ENCODE data around the gene PER2. TPM values are rescaled to one million over a fixed set of nuclear protein-coding genes. Genes with fewer than 3 reads are reported as not detected.
A peak's percentile ranks its signal among the peaks of the same experiment; 100 is the strongest.
"Not testable (repeated sequence)": the region's sequence is repeated elsewhere in the genome, so short reads cannot be mapped to it uniquely, and the experiment has no call there.

PER2 gene, protein sequence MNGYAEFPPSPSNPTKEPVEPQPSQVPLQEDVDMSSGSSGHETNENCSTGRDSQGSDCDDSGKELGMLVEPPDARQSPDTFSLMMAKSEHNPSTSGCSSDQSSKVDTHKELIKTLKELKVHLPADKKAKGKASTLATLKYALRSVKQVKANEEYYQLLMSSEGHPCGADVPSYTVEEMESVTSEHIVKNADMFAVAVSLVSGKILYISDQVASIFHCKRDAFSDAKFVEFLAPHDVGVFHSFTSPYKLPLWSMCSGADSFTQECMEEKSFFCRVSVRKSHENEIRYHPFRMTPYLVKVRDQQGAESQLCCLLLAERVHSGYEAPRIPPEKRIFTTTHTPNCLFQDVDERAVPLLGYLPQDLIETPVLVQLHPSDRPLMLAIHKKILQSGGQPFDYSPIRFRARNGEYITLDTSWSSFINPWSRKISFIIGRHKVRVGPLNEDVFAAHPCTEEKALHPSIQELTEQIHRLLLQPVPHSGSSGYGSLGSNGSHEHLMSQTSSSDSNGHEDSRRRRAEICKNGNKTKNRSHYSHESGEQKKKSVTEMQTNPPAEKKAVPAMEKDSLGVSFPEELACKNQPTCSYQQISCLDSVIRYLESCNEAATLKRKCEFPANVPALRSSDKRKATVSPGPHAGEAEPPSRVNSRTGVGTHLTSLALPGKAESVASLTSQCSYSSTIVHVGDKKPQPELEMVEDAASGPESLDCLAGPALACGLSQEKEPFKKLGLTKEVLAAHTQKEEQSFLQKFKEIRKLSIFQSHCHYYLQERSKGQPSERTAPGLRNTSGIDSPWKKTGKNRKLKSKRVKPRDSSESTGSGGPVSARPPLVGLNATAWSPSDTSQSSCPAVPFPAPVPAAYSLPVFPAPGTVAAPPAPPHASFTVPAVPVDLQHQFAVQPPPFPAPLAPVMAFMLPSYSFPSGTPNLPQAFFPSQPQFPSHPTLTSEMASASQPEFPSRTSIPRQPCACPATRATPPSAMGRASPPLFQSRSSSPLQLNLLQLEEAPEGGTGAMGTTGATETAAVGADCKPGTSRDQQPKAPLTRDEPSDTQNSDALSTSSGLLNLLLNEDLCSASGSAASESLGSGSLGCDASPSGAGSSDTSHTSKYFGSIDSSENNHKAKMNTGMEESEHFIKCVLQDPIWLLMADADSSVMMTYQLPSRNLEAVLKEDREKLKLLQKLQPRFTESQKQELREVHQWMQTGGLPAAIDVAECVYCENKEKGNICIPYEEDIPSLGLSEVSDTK (N-terminal part only)
- polyA plus RNA-seq (ENCODE audit: insufficient read depth in 1 of 5, insufficient read length in 5 of 5, low replicate concordance in 1 of 5), result 1 to 10 TPM; 6.4 to 9.4 (median 8.3) TPM
- long read RNA-seq, donor 1, result 0 reads
- long read RNA-seq, donor 2, result 0 reads
- long read RNA-seq, donor 3, result 0 reads
- long read RNA-seq, donor 4, result 0 reads
- long read RNA-seq, donor 5, result 0 reads
- long read RNA-seq, donor 6, result 0 reads
- long read RNA-seq, donor 7, result 0 reads
- long read RNA-seq, donor 8, result 0 reads

GRCh38 chr2:238287737-238288649 is at the start of gene PER2:
PER2 (minus strand) TSS chr2:238288610; CDS start chr2:238277936, 10,674 bp downstream.
- peak; percentile 61 to 78 for DNase-seq

GRCh38 chr2:238337846-238338245 is 49.4 kb upstream of the PER2 start:
- no peak for DNase-seq

- no peak for DNase-seq
These were observed 48.5 kb upstream of the PER2 start for GRCh38 chr2:238336793-238337444.

- no peak for DNase-seq
These were observed 47.7 kb upstream of the PER2 start for GRCh38 chr2:238336151-238336550.

GRCh38 chr2:238335591-238335990 is 47.2 kb upstream of the PER2 start:
- DNase-seq, result not testable (repeated sequence)

- no peak for DNase-seq
These were observed 46.5 kb upstream of the PER2 start for GRCh38 chr2:238334885-238335284.

DNA sequence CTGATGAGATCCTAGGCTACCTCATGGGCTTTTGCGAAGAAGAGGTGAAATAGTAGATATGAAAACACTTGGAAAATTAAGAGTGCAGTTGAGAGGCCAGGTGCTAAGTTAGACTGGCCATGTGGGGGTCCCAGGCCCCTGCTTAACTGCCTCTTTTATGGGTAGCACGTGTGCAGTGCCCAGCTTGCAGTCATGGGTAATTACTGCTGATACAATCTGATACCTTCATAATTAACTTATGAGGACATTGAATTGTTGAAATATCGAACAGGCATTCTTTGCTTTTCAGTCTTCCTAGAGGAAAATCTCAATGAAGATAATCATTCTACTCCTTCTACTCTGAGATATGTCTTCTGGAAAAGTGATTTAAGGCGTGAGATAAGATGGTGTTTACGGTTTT is 43.5 kb upstream of the PER2 start:
- no peak for DNase-seq

GRCh38 chr2:238330391-238330790 is 42.0 kb upstream of the PER2 start:
- no peak for DNase-seq

- DNase-seq, result no peak
These were observed 39.3 kb upstream of the PER2 start for GRCh38 chr2:238327751-238328150.

DNA sequence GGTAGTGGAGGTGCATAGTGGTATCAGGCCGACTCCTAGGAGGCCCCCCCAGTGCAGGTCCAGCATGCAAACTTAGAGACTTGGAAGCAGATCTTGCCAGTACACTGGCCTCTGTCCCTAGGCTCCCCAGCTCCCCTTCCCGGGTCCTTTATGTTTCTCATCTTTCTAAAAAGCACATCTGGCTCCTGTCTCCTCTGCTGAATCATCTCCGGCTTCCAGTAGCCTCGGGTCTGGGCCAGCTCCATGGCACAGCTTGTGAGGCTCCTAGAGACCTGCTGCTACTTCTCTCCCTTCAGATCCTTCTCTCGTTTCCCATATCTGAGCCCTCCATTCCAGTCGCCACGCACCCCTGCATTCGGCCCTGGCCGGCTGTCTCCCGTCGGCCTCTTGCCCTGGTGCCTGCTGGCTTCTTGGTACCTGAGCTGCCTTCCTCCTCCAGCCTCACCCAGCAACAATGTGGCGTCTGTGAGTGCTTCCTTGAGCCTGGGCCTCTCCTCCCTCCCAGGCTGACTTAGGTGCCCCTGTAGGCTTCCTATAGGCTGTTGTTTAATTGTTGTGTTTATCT is 38.5 kb upstream of the PER2 start:
- DNase-seq, result no peak

- no peak for DNase-seq
These were observed 37.3 kb upstream of the PER2 start for GRCh38 chr2:238325694-238326093.

DNA sequence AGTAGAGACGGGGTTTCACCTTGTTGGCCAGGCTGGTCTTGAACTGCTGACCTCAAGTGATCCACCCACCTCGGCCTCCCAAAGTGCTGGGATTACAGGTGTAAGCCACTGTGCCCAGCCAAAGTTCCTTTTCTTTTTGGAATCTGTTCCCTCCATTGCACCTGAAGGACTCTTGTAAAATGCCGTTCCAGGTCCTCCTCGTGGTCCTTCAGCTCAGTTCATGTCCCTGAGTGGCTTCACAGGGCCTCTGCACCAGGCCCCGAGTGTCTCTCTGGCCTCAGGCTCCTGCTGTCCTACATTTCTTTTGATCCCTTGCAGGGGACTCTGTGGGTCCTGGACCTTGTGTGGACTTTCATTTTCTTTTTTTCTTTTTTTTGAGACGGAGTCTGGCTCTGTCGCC is 35.8 kb upstream of the PER2 start:
- not testable (repeated sequence) for DNase-seq

GRCh38 chr2:238322001-238322411 is 33.6 kb upstream of the PER2 start:
- no peak for DNase-seq

DNA sequence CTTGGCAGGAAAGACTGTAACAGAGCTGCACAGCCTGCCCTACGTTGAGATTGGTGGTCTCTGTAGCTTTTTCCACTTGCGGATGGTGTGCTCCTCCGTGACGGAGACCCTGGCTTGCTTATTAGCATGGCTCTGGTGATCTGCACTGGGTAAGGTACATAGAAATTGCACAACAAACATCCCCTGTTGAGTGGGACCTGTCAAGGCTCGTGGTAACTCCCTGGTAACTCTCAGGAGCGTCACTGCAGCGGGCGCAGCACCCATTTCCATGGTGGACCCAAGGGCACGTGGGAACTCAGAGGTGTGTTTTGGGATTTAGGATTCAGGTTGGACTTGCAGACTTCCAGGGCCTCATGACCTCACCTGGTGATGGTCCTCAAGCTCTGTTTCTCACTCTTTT is 33.1 kb upstream of the PER2 start:
- no peak for DNase-seq

- DNase-seq, result no peak
These were observed 32.4 kb upstream of the PER2 start for GRCh38 chr2:238320648-238321281.

DNA sequence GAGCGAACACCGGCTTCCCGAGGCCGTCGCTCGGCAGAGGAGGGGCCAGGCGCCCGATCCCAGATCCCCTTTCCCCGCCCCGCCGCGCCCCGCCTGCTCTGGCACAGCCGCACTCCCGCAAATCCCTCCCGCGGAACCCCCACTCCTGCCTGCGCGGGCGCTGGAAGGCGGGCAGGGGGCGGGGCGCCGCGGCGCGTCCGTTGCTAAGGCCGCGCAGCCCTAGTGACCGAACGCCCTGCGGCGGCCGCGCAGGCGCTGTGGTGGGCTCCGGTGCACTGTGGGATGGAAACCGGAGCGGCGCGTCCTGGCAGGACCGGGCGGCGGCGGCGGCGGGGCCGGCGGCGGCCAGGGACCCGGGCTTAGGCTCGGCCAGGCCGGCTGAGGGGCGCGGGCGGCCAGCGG is 31.8 kb upstream of the PER2 start, which contains the start of gene TRAF3IP1:
Gene TRAF3IP1, plus strand, starts transcription at position 273 of the 402 bp plus-strand sequence. CDS start 145 bp downstream, outside the sequence.
- peak; percentile 93 to 94 for DNase-seq

DNA sequence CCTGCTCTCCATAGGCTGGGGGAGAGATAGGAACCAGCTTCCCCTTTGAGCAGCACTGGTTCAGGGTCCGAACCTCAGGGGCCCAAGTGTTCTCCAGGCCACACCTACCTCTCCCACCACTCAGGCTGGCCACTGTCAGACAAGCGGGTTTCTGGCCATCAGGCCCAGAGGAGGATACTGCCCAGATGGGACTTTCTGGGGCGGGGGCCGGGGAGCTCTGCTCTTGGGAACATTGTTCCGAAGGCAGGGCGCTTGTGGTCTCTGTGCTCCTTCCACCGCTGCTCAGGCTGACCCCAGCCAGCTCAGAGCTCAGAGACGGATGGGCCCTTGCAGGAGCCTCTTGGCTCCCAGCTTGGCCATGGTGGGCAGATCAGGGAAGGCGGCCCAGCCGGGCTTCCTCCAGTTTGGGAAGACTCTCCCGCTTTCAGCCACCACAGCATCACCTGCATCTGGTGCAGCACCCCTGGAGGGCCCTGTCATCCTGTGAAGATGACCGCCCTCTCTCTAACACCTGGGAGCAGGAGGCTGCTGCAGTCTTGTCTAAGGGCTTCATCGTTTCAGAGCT is 26.7 kb upstream of the PER2 start:
- DNase-seq, result no peak

DNA sequence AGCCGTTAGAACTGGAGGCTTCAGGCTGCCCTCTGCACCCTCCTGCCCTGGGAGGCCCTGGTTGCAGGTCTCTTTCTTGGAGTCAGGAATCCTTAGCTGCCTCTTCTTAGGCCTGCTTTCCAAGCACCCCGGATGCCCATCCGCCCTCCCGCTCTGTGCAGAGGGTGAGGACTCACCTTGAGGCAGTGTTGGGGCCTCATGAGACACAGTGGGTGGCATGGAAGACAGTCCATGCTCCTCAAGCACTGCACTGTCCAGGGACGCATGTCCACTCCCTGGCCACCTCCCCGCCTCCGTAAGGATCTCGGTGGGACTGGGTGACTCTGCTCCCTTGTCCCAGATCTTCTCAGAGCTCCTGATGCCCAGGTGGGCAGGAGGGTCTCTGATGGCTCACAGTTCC is 26.2 kb upstream of the PER2 start:
- no peak for DNase-seq

- DNase-seq, result no peak
These were observed 25.6 kb upstream of the PER2 start for GRCh38 chr2:238313991-238314350.

Data from right lung (tissue), 10 donors.